ENCODE data around the gene SVEP1.
"Not testable (repeated sequence)": the region's sequence is repeated elsewhere in the genome, so short reads cannot be mapped to it uniquely, and the experiment has no call there.

Gene SVEP1

GRCh38 chr9:110579034-110579861 lies at the start of gene SVEP1:
TSS of gene SVEP1 (minus strand) at chr9:110579741. CDS start at chr9:110579543, 198 bp downstream.
- DNase-seq (ENCODE audit: extremely low read depth, low read depth): no peak
- TF ChIP-seq CTCF (IDR thresholded peaks at IDR 0.05; ENCODE audit: low read depth, low read length): no peak; the same call in 1 of the 2 replicates

GRCh38 chr9:110626101-110626829 lies 46.7 kb upstream of the SVEP1 start:
- TF ChIP-seq CTCF (IDR thresholded peaks at IDR 0.05; ENCODE audit: low read depth, low read length): no peak
- peak; percentile 51 for DNase-seq (ENCODE audit: extremely low read depth, low read depth)

- TF ChIP-seq CTCF (IDR thresholded peaks at IDR 0.05; ENCODE audit: low read depth, low read length): peak; percentile 51
- DNase-seq (ENCODE audit: extremely low read depth, low read depth): no peak
Measured at GRCh38 chr9:110623462-110624025, 44.0 kb upstream of the SVEP1 start.

- no peak for TF ChIP-seq CTCF (IDR thresholded peaks at IDR 0.05; ENCODE audit: low read depth, low read length)
- DNase-seq (ENCODE audit: extremely low read depth, low read depth): no peak
Measured at GRCh38 chr9:110622368-110622767, 42.8 kb upstream of the SVEP1 start.

- DNase-seq (ENCODE audit: extremely low read depth, low read depth): no peak
Measured at GRCh38 chr9:110620726-110621125, 41.2 kb upstream of the SVEP1 start.

GRCh38 chr9:110619831-110620230 lies 40.3 kb upstream of the SVEP1 start:
- no peak for TF ChIP-seq CTCF (IDR thresholded peaks at IDR 0.05; ENCODE audit: low read depth, low read length)
- DNase-seq (ENCODE audit: extremely low read depth, low read depth): no peak

More at GRCh38 chr9:110620726-110621125, 41.2 kb upstream of the SVEP1 start:
- no peak for TF ChIP-seq CTCF (IDR thresholded peaks at IDR 0.05; ENCODE audit: low read depth, low read length)

GRCh38 chr9:110615498-110615897 lies 36.0 kb upstream of the SVEP1 start:
- no peak for DNase-seq (ENCODE audit: extremely low read depth, low read depth)
- TF ChIP-seq CTCF (IDR thresholded peaks at IDR 0.05; ENCODE audit: low read depth, low read length): no peak

- DNase-seq (ENCODE audit: extremely low read depth, low read depth): not testable (repeated sequence)
Measured at GRCh38 chr9:110614576-110614975, 35.0 kb upstream of the SVEP1 start.
